Islet of Langerhans (tissue), 1 donor: ENCODE data around the gene CCNJL.
"Not testable (repeated sequence)": the region's sequence is repeated elsewhere in the genome, so short reads cannot be mapped to it uniquely, and the experiment has no call there.

ENCODE experiments used
- FAIRE-seq: peaks from one replicate; lab custom pipeline; 2011; peaks lifted over from hg19 to GRCh38; lab: Jason Lieb, UNC

The CCNJL gene, protein sequence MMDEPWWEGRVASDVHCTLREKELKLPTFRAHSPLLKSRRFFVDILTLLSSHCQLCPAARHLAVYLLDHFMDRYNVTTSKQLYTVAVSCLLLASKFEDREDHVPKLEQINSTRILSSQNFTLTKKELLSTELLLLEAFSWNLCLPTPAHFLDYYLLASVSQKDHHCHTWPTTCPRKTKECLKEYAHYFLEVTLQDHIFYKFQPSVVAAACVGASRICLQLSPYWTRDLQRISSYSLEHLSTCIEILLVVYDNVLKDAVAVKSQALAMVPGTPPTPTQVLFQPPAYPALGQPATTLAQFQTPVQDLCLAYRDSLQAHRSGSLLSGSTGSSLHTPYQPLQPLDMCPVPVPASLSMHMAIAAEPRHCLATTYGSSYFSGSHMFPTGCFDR

DNA sequence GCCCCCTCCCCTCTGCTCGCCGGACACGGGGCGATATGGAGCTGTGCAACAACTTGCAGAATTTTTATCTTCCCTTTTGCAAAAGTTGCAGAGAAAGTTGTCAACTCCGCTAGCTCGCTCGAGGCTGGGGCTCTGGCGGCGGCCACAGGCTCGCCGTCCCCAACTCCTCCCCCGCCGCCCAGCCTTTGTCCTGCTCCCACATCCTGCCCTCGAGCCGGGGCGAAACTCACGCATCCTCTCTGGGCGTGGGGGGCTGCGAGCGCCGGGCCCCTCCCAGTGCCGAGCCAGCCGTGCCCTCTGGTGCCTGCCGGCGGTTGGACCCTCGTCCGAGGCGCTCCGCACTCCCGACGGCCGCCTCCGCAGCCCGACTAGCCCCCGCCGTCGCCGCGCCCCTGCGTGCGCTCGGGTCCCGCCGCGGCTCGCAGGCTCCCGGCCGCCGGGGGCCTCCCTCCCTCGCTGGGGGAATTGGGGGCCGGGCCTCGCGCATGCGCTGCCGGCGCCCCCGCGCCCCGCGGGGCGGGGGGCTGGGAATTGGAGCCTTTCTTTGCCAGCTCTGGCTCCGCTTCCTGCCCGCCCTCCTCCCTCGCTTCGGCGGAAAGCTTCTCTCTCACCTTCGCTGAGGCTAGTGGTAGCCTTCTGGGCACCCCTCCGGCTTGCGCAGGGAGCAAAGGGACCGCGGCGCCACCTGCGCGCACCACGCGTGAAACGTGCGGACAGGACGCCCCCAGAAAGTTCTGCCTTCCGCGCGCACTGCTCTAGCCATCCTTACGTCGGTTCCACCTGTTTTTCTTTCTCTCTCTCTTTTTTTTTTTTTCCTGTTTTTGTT, at the start of gene CCNJL:
TSS of gene CCNJL (minus strand) at position 431 of the 826 bp plus-strand sequence. CDS start 641 bp downstream, outside the sequence.
- FAIRE-seq, result no peak

DNA sequence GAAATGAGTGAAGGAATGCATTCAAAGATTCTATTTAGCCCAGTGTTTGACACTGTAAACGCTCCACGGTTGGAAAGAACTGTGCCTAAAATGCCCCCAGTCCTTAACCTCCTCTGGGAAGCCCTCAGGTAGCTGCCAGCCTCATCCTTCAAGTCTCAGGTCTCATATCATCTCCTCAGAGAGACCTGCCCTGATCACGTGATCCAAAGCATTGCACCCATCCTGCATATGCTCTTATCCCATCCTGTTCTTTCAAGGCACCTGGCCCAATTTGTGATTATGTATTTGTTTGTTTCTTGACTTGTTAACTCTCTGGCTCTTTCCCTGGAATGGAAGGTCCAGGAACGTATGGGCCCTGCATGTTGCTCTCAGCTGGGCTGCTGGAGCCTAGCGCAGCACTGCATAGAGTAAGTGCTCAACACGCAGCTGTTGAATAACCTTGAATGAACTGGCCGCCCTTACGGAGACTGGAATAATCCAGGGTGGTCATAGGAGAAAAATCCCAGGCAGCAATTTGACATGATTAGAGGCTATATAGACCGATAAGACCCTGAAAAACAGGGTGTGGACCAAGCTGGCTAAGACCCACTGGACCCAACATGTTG, 49.4 kb upstream of the CCNJL start:
- no peak for FAIRE-seq

DNA sequence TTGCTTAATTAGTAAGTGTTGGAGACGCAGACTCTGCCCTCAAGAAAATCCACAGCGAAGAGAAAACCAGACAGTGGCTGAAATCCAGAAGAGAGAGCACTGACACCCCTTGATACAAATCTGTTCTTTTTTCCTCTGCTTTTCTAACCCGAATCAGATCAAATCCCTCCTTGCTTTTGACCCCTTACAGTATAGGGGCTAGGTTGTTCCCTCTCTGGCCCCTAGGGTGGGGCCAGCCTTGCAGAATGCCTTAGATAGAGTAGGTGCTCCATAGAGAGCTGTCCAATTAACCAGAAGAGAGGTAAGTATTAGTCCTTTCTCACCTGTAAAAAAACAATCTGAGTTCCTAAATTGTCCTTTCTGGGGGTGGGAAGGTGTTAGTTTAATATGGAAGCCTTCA, 47.9 kb upstream of the CCNJL start:
- no peak for FAIRE-seq

DNA sequence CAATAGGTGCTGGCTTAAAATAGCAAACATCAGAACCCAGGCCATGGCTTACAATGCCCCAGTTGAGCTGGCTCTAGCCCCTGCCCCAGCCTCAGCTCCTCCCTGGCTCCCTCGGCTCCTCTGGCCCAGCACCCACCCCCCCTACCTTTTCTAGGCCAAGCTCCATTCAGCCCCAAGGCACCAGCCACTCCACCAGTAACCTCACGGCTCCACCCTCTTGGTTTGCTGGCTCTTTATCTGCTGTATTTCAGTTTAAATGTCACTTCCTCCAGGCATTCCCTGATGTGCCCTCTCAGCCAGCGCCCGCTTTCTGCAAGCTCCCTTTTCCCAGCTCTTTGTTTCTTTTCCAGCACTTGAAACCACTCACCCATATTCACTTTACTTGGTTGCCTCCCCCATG, 47.5 kb upstream of the CCNJL start:
- no peak for FAIRE-seq

DNA sequence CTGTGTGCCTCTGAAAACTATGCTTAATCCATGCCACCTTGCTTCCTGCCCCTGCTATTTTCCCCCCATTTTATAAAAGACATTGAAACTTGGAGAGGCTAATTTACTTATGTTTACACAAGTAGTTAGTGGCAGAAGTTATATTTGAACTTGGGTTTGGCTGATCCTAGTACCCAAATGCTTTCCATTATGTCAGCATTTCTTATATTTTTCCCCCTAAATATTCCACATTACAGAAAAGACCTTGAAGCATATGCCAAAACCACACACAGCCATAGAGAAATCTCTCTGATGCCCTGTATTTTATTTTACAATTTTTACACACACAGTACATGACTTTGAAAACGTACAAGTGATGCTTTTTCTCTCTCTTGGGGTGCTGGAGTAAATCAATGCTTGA, 46.9 kb upstream of the CCNJL start:
- no peak for FAIRE-seq

DNA sequence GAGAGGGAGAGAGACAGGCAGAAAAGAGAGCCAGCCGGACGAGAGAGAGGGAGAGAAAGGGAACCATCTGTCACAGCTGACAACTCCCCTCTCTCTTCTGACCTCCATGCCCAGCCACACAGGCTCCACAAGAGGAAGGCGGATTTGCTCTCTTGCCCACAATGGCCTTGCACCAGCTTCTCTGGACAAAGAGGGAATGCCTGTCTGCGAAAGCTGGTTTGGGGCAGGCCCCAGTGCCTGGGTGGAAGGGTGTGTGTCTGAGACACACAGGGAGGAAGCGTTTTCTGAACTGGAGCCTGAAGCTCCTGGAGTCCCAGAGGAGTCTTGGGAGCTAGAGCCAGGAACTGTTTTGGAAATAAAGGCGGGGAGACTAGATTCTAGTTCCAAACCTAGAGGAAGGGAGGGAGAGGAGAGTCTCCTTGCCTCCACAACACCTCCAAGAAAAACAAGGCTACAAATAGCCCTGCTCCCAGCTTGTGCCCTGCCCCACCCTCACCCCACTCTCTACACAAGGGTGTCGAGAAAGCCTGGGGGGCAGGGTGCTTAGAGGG, 45.6 kb upstream of the CCNJL start:
- FAIRE-seq, result no peak

DNA sequence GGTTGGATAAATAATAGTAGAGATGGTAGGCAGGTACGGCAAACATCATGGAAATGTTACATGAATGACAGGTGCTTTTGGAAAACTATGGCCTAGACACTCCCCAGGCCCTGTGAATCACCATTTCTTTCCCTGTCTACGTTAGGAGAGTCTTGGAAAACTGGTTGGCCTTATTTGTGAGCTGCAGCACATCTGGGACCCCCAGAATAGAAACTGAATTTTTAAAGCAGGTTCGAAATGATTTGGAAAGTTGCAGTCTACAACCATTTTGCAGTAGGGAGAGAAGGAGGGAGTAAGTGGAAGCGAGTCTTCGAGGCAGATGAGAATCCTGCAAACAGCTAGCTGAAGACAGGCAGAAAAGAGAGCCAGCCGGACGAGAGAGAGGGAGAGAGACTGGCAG, 45.0 kb upstream of the CCNJL start:
- no peak for FAIRE-seq

DNA sequence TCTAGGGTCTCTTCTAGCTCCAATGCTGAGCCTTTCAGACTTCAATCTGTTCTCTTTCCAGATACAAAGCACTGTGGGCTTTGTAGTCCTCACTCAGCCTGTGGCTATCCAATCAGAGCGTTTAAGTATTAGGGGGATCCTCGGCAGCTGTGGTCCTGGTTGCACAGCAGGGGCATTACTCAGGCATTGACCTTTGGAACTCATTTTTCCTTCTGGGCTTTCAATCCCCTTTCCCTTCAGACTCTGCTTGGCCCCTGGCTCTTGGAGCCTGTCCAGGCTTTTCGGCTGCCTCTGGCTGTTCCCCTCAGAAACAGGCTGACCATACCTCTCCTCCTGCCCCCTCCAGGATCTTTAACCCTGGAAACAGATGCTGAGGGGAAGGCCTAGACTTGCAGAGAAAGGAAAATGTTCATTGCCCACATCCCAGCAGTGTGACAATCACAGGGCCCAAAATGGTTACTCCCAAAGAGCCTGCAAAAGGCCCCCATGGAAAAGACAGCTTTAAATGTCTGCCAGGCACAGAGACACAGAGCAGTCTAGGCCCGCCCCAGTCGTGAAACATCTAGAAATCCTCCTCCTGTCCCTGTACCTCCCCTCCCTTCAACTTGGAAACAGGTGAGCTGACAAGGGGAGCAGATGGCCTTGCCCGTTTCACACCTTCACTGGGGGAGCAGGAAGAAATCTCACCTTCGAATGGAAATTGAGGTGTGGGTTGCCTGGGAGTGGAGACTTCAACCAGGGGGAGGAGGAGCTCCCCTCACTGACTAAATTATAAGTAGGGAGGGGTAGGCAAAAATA, 44.4 kb upstream of the CCNJL start:
- FAIRE-seq, result no peak

DNA sequence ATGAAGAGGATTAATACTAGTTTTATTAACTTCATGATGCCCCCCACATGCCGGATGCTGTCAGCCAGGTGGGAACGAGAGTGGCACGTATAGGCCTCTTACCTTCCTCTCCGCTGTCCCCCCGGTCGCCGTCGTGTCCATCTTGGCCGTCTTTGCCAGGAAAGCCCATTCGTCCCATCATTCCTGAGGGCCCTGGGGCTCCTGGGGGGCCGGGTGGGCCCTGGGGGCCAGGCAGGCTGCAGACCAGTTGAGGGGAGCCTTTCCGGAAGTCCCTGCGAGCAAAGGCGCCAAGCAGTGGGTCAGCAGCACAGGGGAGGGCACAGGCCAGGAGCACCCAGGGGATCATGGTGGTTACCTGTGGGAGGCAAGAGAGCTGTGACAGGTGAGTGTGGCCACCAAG, 42.3 kb upstream of the CCNJL start:
- FAIRE-seq, result no peak

DNA sequence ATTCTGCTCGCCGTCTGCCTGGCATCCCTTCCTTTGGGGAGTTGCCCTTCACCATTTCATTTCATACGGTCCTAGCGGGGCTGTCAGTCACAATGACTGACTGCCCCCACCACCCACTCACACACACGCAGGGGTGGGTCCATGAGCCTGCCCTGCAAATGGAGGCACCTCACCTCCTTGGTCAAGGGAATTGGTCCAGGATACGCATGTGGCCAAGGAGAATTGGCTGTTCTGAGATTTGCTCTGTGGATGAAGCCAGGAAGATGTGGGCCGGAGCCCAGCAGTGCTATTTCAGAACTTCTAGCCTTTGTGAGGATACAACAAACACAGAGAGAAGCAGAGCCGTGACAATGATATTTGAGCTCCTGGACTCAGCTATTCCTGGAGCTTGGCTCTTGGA, 41.0 kb upstream of the CCNJL start:
- no peak for FAIRE-seq

DNA sequence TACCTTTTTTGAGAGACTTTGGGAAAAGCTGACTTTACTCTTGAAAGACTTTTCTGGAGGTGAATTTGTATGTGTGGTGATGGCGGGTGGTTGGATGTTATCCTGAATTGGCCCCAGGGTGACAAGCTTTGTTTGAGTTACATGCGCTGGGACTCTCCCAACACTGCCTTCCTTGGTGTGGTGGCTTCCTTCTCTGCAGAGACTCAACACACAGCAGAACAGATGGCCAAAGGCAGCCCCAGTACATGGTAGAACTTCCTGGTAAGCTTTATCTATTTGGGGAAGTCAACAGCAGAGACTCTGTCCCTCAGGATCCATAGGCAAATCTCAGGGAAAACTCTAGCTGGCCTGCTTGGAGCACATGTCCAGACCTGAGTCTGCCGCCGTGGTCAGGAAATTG, 39.9 kb upstream of the CCNJL start:
- no peak for FAIRE-seq

DNA sequence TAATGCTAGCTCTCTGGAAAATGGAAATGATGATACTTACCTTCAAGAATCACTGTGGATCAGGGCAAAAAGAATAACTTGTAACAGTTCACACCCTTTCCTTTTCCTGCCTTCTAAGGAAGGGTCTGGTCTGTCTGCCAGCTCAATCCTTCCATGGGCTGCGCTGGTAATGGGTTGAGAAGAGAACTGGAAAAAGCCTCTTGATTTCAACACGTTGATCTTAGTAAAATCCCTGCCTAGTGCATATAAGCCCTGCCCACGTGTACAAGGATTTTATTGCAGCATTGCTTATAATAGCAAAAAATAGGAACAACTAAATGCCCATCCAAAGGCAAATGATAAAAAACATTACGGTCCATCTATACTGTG, 37.6 kb upstream of the CCNJL start:
- FAIRE-seq, result no peak

DNA sequence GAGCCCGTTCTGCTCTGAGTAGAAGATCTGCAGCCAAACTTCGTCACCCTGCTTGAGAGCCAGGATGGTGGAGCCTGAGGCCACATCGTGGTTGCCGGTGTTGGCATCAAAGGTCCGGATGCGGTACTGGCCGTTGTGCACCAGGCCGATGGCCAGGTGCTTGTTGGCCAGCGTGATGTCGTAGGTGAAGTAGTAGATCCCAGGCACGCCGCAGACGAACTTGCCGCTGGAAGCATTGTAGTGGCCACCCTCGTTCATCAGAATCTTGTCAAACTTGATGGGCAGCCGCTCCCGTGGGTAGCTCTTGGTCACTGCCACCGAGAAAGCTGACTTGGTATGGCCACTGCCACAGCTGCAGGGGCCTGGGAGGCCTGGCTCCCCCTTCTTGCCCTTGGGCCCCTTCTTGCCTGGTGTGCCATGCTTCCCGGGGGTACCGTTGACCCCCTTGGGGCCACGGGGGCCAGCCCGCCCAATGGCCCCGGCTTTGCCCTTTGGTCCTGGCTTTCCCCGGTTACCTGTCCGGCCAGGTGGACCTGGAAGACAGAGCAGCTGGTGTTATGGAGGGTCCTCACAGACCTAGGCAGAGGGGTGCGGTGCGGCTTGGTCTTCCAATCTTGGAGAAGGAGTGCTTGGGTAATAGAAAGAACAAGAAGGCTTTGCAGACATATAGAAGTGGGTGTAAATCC, 37.0 kb upstream of the CCNJL start:
- FAIRE-seq, result no peak

DNA sequence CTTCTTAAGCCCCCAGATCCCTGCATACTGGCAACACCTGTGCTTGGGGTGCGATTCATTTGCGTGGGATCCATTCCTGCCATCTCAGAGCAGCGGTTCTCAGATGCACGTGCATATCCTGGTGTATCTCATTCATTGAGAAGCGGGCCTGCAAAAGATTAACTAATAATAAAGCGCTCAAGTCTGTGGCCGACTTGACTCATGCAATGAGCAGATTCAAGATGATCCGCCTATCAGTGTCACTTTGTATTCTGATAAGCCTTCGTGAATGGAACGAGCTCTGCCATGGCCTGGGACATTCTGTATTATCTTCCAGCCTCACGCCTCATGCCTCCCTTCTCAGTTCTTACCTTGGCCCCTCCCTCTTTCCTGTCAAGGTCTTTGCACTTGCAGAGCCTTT, 35.7 kb upstream of the CCNJL start:
- no peak for FAIRE-seq

DNA sequence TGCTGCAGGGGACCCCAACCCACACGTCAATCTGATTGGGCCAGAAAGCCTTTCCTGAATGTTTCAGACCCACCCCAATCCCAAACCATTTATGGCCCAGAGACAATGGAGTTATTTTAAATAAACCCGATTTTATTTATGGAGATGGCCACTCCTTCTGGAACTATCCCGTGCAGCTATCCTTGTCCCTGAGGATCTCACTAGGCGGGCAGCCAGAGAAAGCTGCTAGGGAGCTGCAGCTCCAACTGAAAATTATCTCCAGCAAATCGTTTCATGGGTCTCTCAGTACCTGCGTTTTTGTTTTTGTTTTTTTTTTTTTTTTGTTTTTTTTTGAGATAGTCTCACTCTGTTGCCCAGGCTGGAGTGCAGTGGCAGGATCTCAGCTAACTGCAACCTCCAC, 35.1 kb upstream of the CCNJL start:
- no peak for FAIRE-seq

DNA sequence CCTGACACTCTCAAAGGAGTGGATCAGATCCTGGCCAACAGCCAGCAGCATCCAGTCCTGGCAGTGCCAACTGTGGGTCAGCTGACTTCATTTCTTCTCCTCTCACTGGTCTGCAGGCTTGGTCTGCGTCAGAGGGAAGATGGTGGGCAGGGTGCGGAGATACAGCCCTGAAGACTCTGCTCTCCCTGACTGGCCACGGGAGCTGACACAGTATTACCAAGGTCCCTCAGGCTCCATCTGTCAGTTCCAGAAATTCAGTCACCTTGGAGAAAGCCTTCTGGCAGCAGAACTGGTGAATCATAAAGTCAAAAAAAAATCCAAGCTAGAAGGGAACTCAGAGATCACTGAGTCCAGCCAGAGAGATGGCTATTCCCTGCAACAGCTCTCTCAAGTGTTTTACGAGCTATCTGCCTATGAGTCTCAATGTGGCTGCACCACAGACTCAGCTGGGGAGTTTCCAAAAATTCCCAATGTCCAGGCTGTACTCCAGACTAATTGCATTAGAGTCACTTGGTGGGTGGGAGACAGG, 30.1 kb upstream of the CCNJL start:
- no peak for FAIRE-seq

DNA sequence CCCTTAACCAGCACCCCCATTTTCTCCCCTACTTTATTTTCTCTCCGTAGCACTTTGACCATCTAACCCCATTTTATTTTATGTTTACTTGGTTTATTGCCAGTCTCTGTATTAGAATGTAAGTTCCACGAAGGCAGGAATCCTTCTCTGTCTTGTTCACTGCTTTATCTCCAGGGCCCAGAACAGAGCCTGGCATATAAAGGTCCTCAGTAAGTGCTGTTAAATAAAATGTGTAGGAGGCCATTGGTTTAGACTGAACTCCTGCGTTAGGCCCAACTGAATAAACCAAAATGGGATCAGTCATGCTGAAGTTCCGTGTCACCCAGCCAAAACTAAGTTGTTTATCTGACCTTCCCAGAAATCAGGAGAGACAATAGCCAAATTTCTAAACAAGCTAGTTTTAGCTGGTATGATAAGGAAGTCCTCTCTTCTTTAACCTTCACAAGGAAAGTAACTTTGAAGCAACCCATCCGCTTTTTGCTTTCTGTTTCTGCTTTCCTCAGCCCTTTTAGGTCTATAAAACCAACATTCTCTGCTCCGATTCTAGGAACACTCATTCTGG, 29.0 kb upstream of the CCNJL start:
- no peak for FAIRE-seq

DNA sequence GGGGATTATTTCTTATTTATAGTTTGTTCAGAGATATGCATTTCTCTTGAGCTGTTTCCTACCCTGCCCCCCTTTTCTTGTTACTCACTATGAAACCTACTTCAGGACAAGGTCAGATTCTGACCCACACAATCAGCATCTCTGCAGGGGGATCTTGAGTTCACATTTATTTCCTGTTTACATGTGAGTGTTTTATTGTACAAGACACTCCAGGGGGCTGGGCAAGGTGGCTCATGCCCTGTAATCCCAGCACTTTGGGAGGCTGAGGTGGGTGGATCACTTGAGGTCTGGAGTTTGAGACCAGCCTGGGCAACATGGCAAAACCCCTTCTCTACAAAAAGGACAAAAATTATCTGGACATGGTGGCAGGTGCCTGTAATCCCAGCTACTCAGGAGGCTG, 28.1 kb upstream of the CCNJL start:
- FAIRE-seq, result not testable (repeated sequence)

DNA sequence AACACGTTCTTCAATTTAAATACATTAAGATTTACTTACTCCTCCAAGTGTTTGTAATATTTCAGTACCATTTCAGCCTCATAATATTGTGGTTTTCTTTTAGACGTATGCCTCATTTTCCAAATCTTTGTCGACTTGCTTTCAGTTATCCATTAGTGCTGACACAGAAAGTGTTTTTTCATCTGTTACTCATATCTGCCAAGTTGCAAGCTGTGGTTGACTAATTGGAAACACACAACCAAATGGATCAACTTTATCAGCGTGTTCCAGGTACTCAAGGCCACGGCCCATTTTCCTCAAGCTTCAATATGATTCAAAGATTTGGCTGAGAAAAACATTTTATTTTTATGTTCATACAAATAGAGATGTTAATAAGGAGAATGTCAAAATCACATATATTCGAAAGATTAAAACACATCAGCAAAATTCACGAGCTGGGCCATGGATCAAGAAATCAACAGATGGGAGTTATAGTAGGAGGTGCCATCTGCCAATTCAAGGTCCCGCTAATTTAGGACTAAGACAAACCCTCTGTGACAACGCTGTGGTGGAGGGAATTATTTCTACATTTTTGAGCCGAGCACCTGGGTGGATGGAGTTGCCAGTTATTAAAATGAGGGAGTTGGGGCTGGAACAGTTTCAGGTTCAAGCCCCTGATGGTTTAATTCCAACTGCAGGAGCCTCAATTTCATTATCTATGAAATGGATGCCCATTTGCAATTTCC, 27.2 kb upstream of the CCNJL start:
- no peak for FAIRE-seq

DNA sequence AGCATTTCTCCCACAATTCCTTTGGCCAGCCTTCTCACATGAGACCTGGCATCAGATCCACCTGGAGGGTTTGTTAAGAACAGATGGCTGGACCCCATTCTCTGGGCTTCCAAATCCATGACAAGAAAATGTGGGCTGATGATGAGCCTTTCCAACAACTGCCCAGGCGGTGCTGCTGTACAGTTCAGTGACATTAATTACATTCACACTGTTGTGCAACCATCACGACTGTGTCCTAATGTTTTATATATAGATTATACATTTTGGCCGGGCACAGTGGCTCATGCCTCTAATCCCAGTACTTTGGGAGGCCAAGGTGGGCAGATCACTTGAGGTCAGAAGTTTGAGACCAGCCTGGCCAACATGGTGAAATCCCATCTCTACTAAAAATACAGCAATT, 22.4 kb upstream of the CCNJL start:
- not testable (repeated sequence) for FAIRE-seq
